GM23338 (cell line): Measurements from ENCODE around the gene APOL3. TPM values are rescaled to one million over a fixed set of nuclear protein-coding genes. Genes with fewer than 3 reads are reported as not detected.

ENCODE experiments used
- ATAC-seq: fragments of 200-7000 bp; cut with Tn5 transposase; 3 replicates; pipeline ENCODE4 v1.9.1; 2020
- DNase-seq: peaks from one replicate; pipeline ENCODE4 v3.0.0-alpha.2; 2015; ENCODE audit warnings: low spot score
- H2AFZ ChIP-seq: fragments of 200-600 bp; sonication (generic); 2 replicates; pipeline ENCODE4 v1.8.0; 2016; ENCODE audit warnings: antibody characterized with exemption, mild to moderate bottlenecking, moderate library complexity
- H3F3A ChIP-seq: fragments of 200-600 bp; sonication (generic); replicated peaks from 2 replicates; pipeline ENCODE4 v1.8.0; 2017; ENCODE audit warnings: antibody characterized with exemption, mixed run types, low read depth
- H3K27ac ChIP-seq: fragments of 200-600 bp; sonication (generic); 2 replicates; pipeline ENCODE4 v1.6.1; 2016; ENCODE audit warnings: low read depth
- H3K27me3 ChIP-seq: fragments of 200-600 bp; sonication (generic); 2 replicates; pipeline ENCODE4 v1.8.0; 2016; ENCODE audit warnings: mild to moderate bottlenecking, mixed run types, moderate library complexity; ENCODE audit not compliant: insufficient read depth
- H3K36me3 ChIP-seq: fragments of 200-600 bp; sonication (generic); 2 replicates; pipeline ENCODE4 v1.8.0; 2016; ENCODE audit warnings: mild to moderate bottlenecking; ENCODE audit not compliant: insufficient read depth
- H3K4me1 ChIP-seq: fragments of 200-600 bp; sonication (generic); 2 replicates; pipeline ENCODE4 v1.8.0; 2016; ENCODE audit warnings: mild to moderate bottlenecking, moderate library complexity; ENCODE audit not compliant: insufficient read depth
- H3K4me2 ChIP-seq: fragments of 200-600 bp; sonication (generic); 2 replicates; pipeline ENCODE4 v1.7.1; 2017; ENCODE audit warnings: mixed run types
- H3K4me3 ChIP-seq: fragments of 200-600 bp; sonication (generic); 2 replicates; pipeline ENCODE4 v1.6.1; 2016; ENCODE audit warnings: mixed run types
- H3K79me2 ChIP-seq: fragments of 200-600 bp; sonication (generic); replicated peaks from 2 replicates; pipeline ENCODE4 v1.8.0; 2017; ENCODE audit warnings: mild to moderate bottlenecking; ENCODE audit not compliant: insufficient read depth
- H3K9me2 ChIP-seq: fragments of 200-600 bp; sonication (generic); 2 replicates; pipeline ENCODE4 v1.8.0; 2017; ENCODE audit not compliant: insufficient read depth
- H4K20me1 ChIP-seq: fragments of 200-600 bp; sonication (generic); replicated peaks from 2 replicates; pipeline ENCODE4 v1.8.0; 2017; ENCODE audit warnings: mild to moderate bottlenecking; ENCODE audit not compliant: insufficient read depth
- H3K27ac Mint-ChIP-seq: 2 replicates; pipeline ENCODE4 v1.8.0; 2020; ENCODE audit warnings: inconsistent platforms, mild to moderate bottlenecking, moderate library complexity, mixed read lengths
- H3K27me3 Mint-ChIP-seq: 3 replicates; pipeline ENCODE4 v1.8.0; 2022; ENCODE audit warnings: low read depth, mild to moderate bottlenecking, moderate library complexity, mixed read lengths, inconsistent platforms; ENCODE audit not compliant: insufficient read depth, poor library complexity
- H3K36me3 Mint-ChIP-seq: 3 replicates; pipeline ENCODE4 v1.8.0; 2021; ENCODE audit warnings: low read depth, mild to moderate bottlenecking, inconsistent platforms, moderate library complexity, mixed read lengths
- H3K4me1 Mint-ChIP-seq: 3 replicates; pipeline ENCODE4 v1.8.0; 2020; ENCODE audit warnings: mild to moderate bottlenecking, inconsistent platforms, mixed read lengths
- H3K4me3 Mint-ChIP-seq: 3 replicates; pipeline ENCODE4 v1.8.0; 2021; ENCODE audit warnings: moderate library complexity, mild to moderate bottlenecking, inconsistent platforms, mixed read lengths
- H3K9me3 Mint-ChIP-seq: 3 replicates; pipeline ENCODE4 v1.8.0; 2020; ENCODE audit warnings: moderate library complexity, mild to moderate bottlenecking, inconsistent platforms, mixed read lengths
- CREB1 ChIP-seq: fragments of 250-450 bp; sonication (Bioruptor Pico); IDR thresholded peaks from 2 replicates; pipeline ENCODE4 v1.5.0; 2020; ENCODE audit warnings: low read depth, mild to moderate bottlenecking, moderate library complexity
- ETS1 ChIP-seq: IDR thresholded peaks from 2 replicates; pipeline ENCODE4 v1.6.1; 2016; ENCODE audit warnings: antibody characterized with exemption
- EZH2 ChIP-seq: fragments of 200-600 bp; sonication (generic); IDR thresholded peaks from one replicate; pipeline ENCODE4 v1.8.0; 2017; ENCODE audit warnings: antibody characterized with exemption, mild to moderate bottlenecking, low read depth; ENCODE audit not compliant: unreplicated experiment
- EZH2phosphoT487 ChIP-seq: fragments of 200-600 bp; sonication (generic); IDR thresholded peaks from one replicate; pipeline ENCODE4 v1.8.1; 2018; ENCODE audit warnings: antibody characterized with exemption; ENCODE audit not compliant: unreplicated experiment
- NANOG ChIP-seq: IDR thresholded peaks from 2 replicates; pipeline ENCODE4 v1.6.1; 2016; ENCODE audit warnings: antibody characterized with exemption, borderline replicate concordance
- POLR2AphosphoS5 ChIP-seq: IDR thresholded peaks from 2 replicates; pipeline ENCODE4 v1.6.1; 2016; ENCODE audit warnings: antibody characterized with exemption, low read depth
- REST ChIP-seq: IDR thresholded peaks from one replicate; pipeline ENCODE4 v1.6.1; 2018; ENCODE audit warnings: antibody characterized with exemption; ENCODE audit not compliant: unreplicated experiment
- STAT1 ChIP-seq: IDR thresholded peaks from one replicate; pipeline ENCODE4 v1.6.1; 2016; ENCODE audit warnings: antibody characterized with exemption; ENCODE audit not compliant: unreplicated experiment
- ZNF114 ChIP-seq: fragments of 250-450 bp; sonication (Bioruptor Pico); IDR thresholded peaks from 2 replicates; pipeline ENCODE4 v1.5.0; 2020; ENCODE audit warnings: mild to moderate bottlenecking, moderate library complexity
- ZNF331 ChIP-seq: fragments of 250-450 bp; sonication (Bioruptor Pico); IDR thresholded peaks from 2 replicates; pipeline ENCODE4 v1.5.0; 2020; ENCODE audit warnings: low read depth, mild to moderate bottlenecking, moderate library complexity
- polyA plus RNA-seq: library from polyadenylated mRNA; unstranded; fragments of >200 nt; fragmentation: Nextera tagmentation; extraction: Ambion mirVana; gene quantifications from 2 replicates; pipeline ENCODE4 v1.2.1, GENCODE V29; 2016
- total RNA-seq: library from RNA; depleted of rRNA; stranded (reverse); fragments of >200 nt; shearing (Covaris generic); gene quantifications from 2 replicates; pipeline ENCODE4 v1.2.3, GENCODE V29; 2014
- TF ChIP-seq, protein P1 (sequence below): fragments of 250-450 bp; sonication (Bioruptor Pico); IDR thresholded peaks from 2 replicates; pipeline ENCODE4 v1.5.0; 2020; ENCODE audit warnings: mild to moderate bottlenecking, moderate library complexity

The APOL3 gene
- total and polyA plus RNA-seq, 2 experiments from 2014 or later = not detected

GRCh38 chr22:36196254-36197064 lies 35.9 kb upstream of the APOL3 start:
- peaks cover 50% of the 10 kb centered on the region for H3K4me1 Mint-ChIP-seq

More at GRCh38 chr22:36196254-36197064, 35.9 kb upstream of the APOL3 start:
- H3K27me3 Mint-ChIP-seq = peaks cover 16% of the 10 kb centered on the region
- peaks cover under 1% of the 10 kb centered on the region; the same call in 2 of the 3 replicates for H3K36me3 Mint-ChIP-seq
- Histone ChIP-seq H3K79me2 (no peaks in the 10 kb centered on the region), H3K9me2 (no peaks in the 10 kb centered on the region), H3K27ac (no peak overlapping the region), H3K4me1 (peaks cover 17% of the 10 kb centered on the region), H3K36me3 (no peaks in the 10 kb centered on the region; the same call in 1 of the 2 replicates), H3F3A (no peaks in the 10 kb centered on the region), H4K20me1 (no peaks in the 10 kb centered on the region), H3K4me2 (peak overlapping the region; percentile 79), H3K4me3 (no peak overlapping the region), H2AFZ (peak overlapping the region; percentile 94), H3K27me3 (no peaks in the 10 kb centered on the region)
- peak overlapping the region; percentile 23; the same call in 2 of the 3 replicates for H3K4me3 Mint-ChIP-seq
- no peak overlapping the region for H3K27ac Mint-ChIP-seq
- TF ChIP-seq STAT1 = no peak
- TF ChIP-seq EZH2 = no peak
- TF ChIP-seq NANOG = no peak
- no peak for TF ChIP-seq CREB1 (CRISPR knock-in tag)
- TF ChIP-seq, protein P1, sequence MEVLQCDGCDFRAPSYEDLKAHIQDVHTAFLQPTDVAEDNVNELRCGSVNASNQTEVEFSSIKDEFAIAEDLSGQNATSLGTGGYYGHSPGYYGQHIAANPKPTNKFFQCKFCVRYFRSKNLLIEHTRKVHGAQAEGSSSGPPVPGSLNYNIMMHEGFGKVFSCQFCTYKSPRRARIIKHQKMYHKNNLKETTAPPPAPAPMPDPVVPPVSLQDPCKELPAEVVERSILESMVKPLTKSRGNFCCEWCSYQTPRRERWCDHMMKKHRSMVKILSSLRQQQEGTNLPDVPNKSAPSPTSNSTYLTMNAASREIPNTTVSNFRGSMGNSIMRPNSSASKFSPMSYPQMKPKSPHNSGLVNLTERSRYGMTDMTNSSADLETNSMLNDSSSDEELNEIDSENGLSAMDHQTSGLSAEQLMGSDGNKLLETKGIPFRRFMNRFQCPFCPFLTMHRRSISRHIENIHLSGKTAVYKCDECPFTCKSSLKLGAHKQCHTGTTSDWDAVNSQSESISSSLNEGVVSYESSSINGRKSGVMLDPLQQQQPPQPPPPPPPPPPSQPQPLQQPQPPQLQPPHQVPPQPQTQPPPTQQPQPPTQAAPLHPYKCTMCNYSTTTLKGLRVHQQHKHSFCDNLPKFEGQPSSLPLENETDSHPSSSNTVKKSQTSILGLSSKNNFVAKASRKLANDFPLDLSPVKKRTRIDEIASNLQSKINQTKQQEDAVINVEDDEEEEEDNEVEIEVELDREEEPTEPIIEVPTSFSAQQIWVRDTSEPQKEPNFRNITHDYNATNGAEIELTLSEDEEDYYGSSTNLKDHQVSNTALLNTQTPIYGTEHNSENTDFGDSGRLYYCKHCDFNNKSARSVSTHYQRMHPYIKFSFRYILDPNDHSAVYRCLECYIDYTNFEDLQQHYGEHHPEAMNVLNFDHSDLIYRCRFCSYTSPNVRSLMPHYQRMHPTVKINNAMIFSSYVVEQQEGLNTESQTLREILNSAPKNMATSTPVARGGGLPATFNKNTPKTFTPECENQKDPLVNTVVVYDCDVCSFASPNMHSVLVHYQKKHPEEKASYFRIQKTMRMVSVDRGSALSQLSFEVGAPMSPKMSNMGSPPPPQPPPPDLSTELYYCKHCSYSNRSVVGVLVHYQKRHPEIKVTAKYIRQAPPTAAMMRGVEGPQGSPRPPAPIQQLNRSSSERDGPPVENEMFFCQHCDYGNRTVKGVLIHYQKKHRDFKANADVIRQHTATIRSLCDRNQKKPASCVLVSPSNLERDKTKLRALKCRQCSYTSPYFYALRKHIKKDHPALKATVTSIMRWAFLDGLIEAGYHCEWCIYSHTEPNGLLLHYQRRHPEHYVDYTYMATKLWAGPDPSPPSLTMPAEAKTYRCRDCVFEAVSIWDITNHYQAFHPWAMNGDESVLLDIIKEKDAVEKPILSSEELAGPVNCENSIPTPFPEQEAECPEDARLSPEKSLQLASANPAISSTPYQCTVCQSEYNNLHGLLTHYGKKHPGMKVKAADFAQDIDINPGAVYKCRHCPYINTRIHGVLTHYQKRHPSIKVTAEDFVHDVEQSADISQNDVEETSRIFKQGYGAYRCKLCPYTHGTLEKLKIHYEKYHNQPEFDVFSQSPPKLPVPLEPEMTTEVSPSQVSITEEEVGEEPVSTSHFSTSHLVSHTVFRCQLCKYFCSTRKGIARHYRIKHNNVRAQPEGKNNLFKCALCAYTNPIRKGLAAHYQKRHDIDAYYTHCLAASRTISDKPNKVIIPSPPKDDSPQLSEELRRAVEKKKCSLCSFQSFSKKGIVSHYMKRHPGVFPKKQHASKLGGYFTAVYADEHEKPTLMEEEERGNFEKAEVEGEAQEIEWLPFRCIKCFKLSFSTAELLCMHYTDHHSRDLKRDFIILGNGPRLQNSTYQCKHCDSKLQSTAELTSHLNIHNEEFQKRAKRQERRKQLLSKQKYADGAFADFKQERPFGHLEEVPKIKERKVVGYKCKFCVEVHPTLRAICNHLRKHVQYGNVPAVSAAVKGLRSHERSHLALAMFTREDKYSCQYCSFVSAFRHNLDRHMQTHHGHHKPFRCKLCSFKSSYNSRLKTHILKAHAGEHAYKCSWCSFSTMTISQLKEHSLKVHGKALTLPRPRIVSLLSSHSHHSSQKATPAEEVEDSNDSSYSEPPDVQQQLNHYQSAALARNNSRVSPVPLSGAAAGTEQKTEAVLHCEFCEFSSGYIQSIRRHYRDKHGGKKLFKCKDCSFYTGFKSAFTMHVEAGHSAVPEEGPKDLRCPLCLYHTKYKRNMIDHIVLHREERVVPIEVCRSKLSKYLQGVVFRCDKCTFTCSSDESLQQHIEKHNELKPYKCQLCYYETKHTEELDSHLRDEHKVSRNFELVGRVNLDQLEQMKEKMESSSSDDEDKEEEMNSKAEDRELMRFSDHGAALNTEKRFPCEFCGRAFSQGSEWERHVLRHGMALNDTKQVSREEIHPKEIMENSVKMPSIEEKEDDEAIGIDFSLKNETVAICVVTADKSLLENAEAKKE (CRISPR knock-in tag) = no peak
- no peak for TF ChIP-seq ZNF114 (CRISPR knock-in tag)
- TF ChIP-seq EZH2phosphoT487 = no peak
- TF ChIP-seq ZNF331 (CRISPR knock-in tag) = no peak
- TF ChIP-seq POLR2AphosphoS5 = no peak
- no peak for TF ChIP-seq REST
- no peak for TF ChIP-seq ETS1
- DNase-seq = no peak
- ATAC-seq = no peak
- H3K9me3 Mint-ChIP-seq = no peaks in the 10 kb centered on the region; the same call in 2 of the 3 replicates
